ENCODE measurements around the gene ELFN2. TPM values are rescaled to one million over a fixed set of nuclear protein-coding genes. Genes with fewer than 3 reads are reported as not detected.

Gene ELFN2
- polyA plus RNA-seq, 12 donors, result 0.74 to 2.5 (median 0.98) TPM; not detected in 1

- DNase-seq, result no peak
Measured at GRCh38 chr22:37387793-37388192, 39.5 kb downstream of the ELFN2 start.

- no peak for DNase-seq
Measured at GRCh38 chr22:37386441-37386840, 40.8 kb downstream of the ELFN2 start.

- DNase-seq, result no peak
Measured at GRCh38 chr22:37384691-37385090, 42.6 kb downstream of the ELFN2 start.

- DNase-seq, result no peak
Measured at GRCh38 chr22:37383341-37383740, 43.9 kb downstream of the ELFN2 start.

GRCh38 chr22:37381489-37381888 lies 45.8 kb downstream of the ELFN2 start:
- no peak for DNase-seq

- DNase-seq, result no peak
Measured at GRCh38 chr22:37379722-37380121, 47.6 kb downstream of the ELFN2 start.

GRCh38 chr22:37379085-37379484 lies 48.2 kb downstream of the ELFN2 start:
- no peak for DNase-seq

- no peak for DNase-seq
Measured at GRCh38 chr22:37378642-37379058, 48.6 kb downstream of the ELFN2 start.

GRCh38 chr22:37377927-37378326 lies 49.4 kb downstream of the ELFN2 start:
- DNase-seq, result no peak

- no peak for DNase-seq
Measured at GRCh38 chr22:37377138-37377537, 50.1 kb downstream of the ELFN2 start.

GRCh38 chr22:37376643-37377042 lies 50.6 kb downstream of the ELFN2 start:
- DNase-seq, result no peak

- DNase-seq, result no peak
Measured at GRCh38 chr22:37375801-37376200, 51.5 kb downstream of the ELFN2 start.

GRCh38 chr22:37374571-37374970 lies 52.7 kb downstream of the ELFN2 start:
- no peak for DNase-seq

- no peak for DNase-seq
Measured at GRCh38 chr22:37373451-37373850, 53.8 kb downstream of the ELFN2 start.

- DNase-seq, result no peak
Measured at GRCh38 chr22:37371911-37372310, 55.4 kb downstream of the ELFN2 start.

- DNase-seq, result no peak
Measured at GRCh38 chr22:37371491-37371890, 55.8 kb downstream of the ELFN2 start.

GRCh38 chr22:37370306-37370979 lies 56.8 kb downstream of the ELFN2 start:
- no peak for DNase-seq

GRCh38 chr22:37369483-37369882 lies 57.8 kb downstream of the ELFN2 start:
- no peak for DNase-seq

GRCh38 chr22:37368058-37368457 lies 59.2 kb downstream of the ELFN2 start:
- DNase-seq, result no peak

- DNase-seq, result no peak
Measured at GRCh38 chr22:37366601-37367000, 60.7 kb downstream of the ELFN2 start.

- no peak for DNase-seq
Measured at GRCh38 chr22:37365950-37366349, 61.3 kb downstream of the ELFN2 start.

GRCh38 chr22:37363261-37363992 lies 63.9 kb downstream of the ELFN2 start:
- no peak for DNase-seq

GRCh38 chr22:37362621-37363020 lies 64.7 kb downstream of the ELFN2 start:
- peak; percentile 26 for DNase-seq

- DNase-seq, result no peak
Measured at GRCh38 chr22:37358917-37359316, 68.4 kb downstream of the ELFN2 start.
